ENCODE results near the gene CTIF.
"Not testable (repeated sequence)": the region's sequence is repeated elsewhere in the genome, so short reads cannot be mapped to it uniquely, and the experiment has no call there.

Gene CTIF

DNA sequence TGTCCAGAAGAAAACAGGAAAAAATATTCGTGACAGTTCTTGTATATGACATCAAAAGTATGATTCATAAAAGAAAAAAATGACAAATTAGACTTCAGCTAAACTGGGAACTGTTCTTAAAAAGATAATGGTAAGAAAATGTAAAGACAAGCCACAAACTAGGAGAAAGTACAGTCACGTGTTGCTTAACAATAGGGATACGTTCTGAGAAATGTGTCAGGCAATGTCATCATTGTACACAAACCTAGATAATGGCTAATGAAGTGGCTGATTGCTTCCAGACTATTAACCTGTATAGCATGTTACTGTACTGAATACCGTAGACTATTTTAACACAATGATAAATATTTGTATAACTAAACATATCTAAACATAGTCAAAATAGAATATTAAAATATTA, 35.9 kb upstream of the CTIF start:
- TF ChIP-seq, protein P1, sequence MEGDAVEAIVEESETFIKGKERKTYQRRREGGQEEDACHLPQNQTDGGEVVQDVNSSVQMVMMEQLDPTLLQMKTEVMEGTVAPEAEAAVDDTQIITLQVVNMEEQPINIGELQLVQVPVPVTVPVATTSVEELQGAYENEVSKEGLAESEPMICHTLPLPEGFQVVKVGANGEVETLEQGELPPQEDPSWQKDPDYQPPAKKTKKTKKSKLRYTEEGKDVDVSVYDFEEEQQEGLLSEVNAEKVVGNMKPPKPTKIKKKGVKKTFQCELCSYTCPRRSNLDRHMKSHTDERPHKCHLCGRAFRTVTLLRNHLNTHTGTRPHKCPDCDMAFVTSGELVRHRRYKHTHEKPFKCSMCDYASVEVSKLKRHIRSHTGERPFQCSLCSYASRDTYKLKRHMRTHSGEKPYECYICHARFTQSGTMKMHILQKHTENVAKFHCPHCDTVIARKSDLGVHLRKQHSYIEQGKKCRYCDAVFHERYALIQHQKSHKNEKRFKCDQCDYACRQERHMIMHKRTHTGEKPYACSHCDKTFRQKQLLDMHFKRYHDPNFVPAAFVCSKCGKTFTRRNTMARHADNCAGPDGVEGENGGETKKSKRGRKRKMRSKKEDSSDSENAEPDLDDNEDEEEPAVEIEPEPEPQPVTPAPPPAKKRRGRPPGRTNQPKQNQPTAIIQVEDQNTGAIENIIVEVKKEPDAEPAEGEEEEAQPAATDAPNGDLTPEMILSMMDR (IDR thresholded peaks at IDR 0.05; ENCODE audit: insufficient read depth, missing control alignments): no peak
- FAIRE-seq (peak; percentile 48), DNase-seq (ENCODE audit: insufficient read length, low spot score) (no peak)

DNA sequence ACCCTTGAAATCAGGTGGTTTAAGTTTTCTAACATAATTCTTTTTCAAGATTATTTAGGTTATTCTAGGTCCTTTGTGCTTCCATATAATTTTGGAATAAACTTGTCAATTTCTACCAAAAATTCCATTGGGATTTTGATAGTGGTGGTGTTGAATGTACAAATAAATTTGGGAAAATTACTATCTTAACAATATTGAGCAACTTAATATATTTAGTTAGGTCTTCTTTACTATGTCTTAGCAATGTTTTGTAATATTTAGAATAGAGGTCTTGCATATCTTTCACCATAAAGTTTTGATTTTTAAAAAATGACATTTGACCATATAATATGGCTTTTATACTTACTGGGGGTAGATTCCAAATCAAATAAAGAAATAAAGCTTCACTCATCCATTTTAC, 34.0 kb upstream of the CTIF start:
- FAIRE-seq: peak; percentile 41
- TF ChIP-seq, protein P1 (IDR thresholded peaks at IDR 0.05; ENCODE audit: insufficient read depth, missing control alignments): no peak
- no peak for DNase-seq (ENCODE audit: insufficient read length, low spot score)

DNA sequence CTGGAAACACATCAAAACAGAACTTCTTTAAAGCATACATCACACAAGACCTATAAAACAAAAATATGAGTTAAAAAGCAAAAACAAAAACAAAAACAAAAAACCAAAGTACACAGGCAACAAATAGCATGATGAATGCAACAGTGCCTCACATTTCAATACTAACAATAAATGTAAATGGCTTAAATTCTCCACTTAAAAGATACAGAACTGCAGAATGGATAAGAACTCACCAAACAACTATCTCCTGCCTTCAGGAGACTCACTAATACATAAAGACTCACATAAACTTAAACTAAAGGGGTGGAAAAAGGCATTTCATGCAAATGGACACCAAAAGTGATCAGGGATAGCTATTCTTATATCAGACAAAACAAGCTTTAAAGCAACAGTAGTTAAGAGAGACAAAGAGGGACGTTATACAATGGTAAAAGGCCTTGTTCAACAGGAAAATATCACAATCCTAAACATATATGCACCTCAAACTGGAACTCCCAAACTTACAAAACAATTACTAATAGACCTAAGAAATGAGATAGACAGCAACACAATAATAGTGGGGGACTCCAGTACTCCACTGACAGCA, 31.8 kb upstream of the CTIF start:
- not testable (repeated sequence) for FAIRE-seq; DNase-seq (ENCODE audit: insufficient read length, low spot score)

DNA sequence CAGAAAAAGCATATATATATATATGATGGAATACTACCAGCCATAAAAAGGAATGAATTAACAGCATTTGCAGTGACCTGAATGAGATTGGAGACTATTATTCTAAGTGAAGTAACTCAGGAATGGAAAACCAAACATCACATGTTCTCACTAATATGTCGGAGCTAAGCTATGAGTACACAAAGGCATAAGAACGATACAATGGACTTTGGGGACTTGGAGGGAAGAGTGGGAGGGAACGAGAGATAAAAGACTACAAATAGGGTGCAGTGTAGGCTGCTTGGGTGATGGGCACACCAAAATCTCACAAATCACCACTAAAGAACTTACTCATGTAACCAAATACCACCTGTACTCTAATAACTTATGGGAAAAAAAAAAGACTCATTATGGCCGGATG, 26.3 kb upstream of the CTIF start:
- not testable (repeated sequence) for DNase-seq (ENCODE audit: insufficient read length, low spot score); FAIRE-seq

DNA sequence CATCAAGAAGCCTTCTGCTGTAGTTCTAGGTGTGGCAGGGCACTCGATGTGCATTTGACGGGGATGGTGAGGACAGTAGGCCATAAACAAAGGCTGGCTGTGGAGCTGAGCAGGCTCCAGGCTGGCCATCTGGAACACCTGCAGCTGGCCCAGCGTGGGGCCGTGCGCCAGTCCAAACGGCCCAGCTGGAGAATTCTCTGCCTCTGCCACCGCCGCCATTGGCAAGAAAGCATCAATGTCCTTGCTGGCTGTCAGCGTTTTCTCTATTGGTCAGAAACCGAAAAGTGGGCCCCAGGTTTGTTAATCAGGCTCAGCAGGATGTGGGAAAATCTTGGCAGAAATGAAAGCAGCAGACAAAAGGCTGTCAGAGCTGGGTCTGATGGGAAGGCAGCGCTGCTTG, 24.0 kb upstream of the CTIF start:
- DNase-seq (ENCODE audit: insufficient read length, low spot score) (no peak), FAIRE-seq (no peak)
- TF ChIP-seq, protein P1 (IDR thresholded peaks at IDR 0.05; ENCODE audit: insufficient read depth, missing control alignments): no peak

DNA sequence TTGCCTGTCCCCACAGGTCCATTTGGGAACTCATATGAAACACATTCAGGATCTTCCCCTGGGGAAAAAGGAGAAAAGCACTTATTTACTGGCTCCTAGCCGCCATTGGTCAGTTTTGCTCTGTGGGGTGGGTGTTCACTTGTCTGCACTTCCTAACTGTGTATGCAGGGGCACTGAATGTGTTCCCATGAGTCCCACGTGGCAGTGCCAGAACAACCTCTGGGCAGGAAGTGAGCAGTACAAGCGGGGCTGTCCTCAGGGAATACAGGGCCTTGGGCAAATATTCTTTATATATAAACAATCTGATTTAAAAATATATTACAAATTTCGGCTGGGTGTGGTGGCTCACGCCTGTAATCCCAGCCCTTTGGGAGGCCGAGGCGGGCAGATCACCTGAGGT, 21.8 kb upstream of the CTIF start:
- DNase-seq (ENCODE audit: insufficient read length, low spot score): no peak
- FAIRE-seq: no peak
- TF ChIP-seq, protein P1 (IDR thresholded peaks at IDR 0.05; ENCODE audit: insufficient read depth, missing control alignments): no peak

DNA sequence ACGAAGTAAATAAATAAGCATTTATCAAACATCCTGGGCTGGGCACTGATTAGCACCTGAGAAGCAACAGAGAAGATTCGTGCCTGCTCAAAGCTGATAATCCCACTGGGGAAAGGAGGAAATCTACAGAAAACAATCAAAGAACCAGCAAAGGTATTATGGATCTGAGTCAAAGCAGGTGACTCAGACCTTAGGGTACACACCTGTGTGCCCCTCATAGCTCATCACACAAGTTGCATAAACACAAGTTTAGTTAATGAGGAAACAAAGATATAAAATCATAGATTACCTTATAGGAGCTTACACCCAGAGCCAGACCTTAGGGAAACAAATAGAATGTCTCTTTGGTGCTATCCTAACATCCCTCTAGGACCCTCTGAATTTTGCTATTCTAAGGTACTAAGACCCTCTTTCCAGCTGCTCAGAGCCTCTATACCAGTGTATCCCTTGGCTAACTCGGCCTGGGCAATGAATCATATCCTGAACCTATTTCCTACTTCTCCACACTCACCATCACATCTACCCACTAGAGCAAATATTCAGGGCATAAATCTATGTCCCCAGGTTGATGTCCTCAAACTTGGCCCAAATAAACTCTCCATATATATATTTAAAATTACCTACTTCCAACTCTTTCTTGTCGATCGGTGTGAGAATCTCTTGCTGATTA, 19.3 kb upstream of the CTIF start:
- TF ChIP-seq, protein P1 (IDR thresholded peaks at IDR 0.05; ENCODE audit: insufficient read depth, missing control alignments): no peak
- DNase-seq (ENCODE audit: insufficient read length, low spot score) (no peak), FAIRE-seq (no peak)

DNA sequence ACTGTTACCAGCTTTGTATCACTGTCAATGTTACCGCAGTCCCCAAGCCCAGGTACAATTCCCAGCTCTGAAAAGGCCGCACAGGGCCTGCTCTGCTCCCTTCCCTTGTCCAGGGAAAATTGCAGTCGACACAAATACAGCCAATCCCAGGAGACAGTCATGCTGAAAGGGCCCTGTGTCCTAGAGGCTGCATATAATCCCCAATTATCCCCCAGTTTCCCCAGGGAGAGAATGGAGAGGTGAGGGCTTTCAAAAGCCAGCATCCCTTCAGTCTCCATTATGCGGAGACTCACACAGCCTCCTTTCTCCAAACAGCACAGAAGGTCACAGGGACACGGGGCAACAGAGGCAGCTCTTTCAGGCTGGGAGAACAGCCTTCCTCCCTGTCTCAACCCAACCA, 17.1 kb upstream of the CTIF start:
- TF ChIP-seq, protein P1 (IDR thresholded peaks at IDR 0.05; ENCODE audit: insufficient read depth, missing control alignments): no peak
- FAIRE-seq (no peak), DNase-seq (ENCODE audit: insufficient read length, low spot score) (no peak)
